Endodermal cell (in vitro differentiated cells): ENCODE results near the gene NEGR1. TPM values are rescaled to one million over a fixed set of nuclear protein-coding genes. Genes with fewer than 3 reads are reported as not detected.

Experiments
- DNase-seq: peaks from one replicate; pipeline ENCODE4 v3.0.0-alpha.2; 2017
- H3K27ac ChIP-seq: 2 replicates; pipeline ENCODE4 v1.5.1; 2013; ENCODE audit warnings: mild to moderate bottlenecking, low read depth, low read length, moderate library complexity
- H3K27me3 ChIP-seq: 2 replicates; pipeline ENCODE4 v1.6.1; 2013; ENCODE audit warnings: mild to moderate bottlenecking, low read length, moderate library complexity; ENCODE audit not compliant: insufficient read depth, control insufficient read depth, poor library complexity, severe bottlenecking
- H3K36me3 ChIP-seq: 2 replicates; pipeline ENCODE4 v1.7.0; 2013; ENCODE audit warnings: mild to moderate bottlenecking, low read length, moderate library complexity; ENCODE audit not compliant: control insufficient read depth, insufficient read depth
- H3K4me1 ChIP-seq: one replicate; pipeline ENCODE4 v1.7.0; 2013; ENCODE audit warnings: low read length; ENCODE audit not compliant: control insufficient read depth, insufficient read depth
- H3K4me3 ChIP-seq: 2 replicates; pipeline ENCODE4 v1.5.1; 2013; ENCODE audit warnings: mild to moderate bottlenecking, low read length, moderate library complexity
- H3K9ac ChIP-seq: 2 replicates; pipeline ENCODE4 v1.6.1; 2013; ENCODE audit warnings: mild to moderate bottlenecking, low read length, moderate library complexity; ENCODE audit not compliant: poor library complexity, severe bottlenecking; ENCODE audit errors: extremely low read depth
- H3K9me3 ChIP-seq: 2 replicates; pipeline ENCODE4 v1.6.1; 2013; ENCODE audit warnings: mild to moderate bottlenecking, low read length, moderate library complexity; ENCODE audit not compliant: control insufficient read depth
- H3K27ac Mint-ChIP-seq: 2 replicates; pipeline ENCODE4 v1.8.0; 2020; ENCODE audit warnings: mixed read lengths
- H3K27me3 Mint-ChIP-seq: 2 replicates; pipeline ENCODE4 v1.8.0; 2021; ENCODE audit warnings: mild to moderate bottlenecking, mixed read lengths; ENCODE audit not compliant: insufficient read depth
- H3K36me3 Mint-ChIP-seq: 2 replicates; pipeline ENCODE4 v1.8.0; 2020; ENCODE audit warnings: low read depth, mixed read lengths
- H3K4me1 Mint-ChIP-seq: 2 replicates; pipeline ENCODE4 v1.8.0; 2020; ENCODE audit warnings: mixed read lengths
- H3K4me3 Mint-ChIP-seq: 2 replicates; pipeline ENCODE4 v1.8.0; 2020; ENCODE audit warnings: mild to moderate bottlenecking, moderate library complexity, mixed read lengths
- H3K9me3 Mint-ChIP-seq: 2 replicates; pipeline ENCODE4 v1.8.0; 2020; ENCODE audit warnings: mild to moderate bottlenecking, mixed read lengths
- WGBS, 2 experiments: methylation state at CpG; one replicate each; pipeline versions ENCODE4 v1.1.5 to v1.1.7; 2013; ENCODE audit warnings: missing lambda C conversion rate in 2 of 2, mixed read lengths in 1 of 2; ENCODE audit not compliant: insufficient coverage in 1 of 2, insufficient read length in 1 of 2; 5-methylcytosine and 5-hydroxymethylcytosine counted together
- total RNA-seq, 2 donors: library from RNA; stranded (reverse); fragmentation: NEBNext Ultra II Directional in 1 of 2; extraction: Animal tissue kit (Norgen Biotek cat#: 25700) in 1 of 2; gene quantifications; 2 replicates in 1 of 2; 3 replicates in 1 of 2; pipeline ENCODE4 v1.2.1, GENCODE V29; 2021
- TF ChIP-seq, protein P1 (sequence below): fragments of 200-600 bp; sonication (generic); conservative IDR thresholded peaks from 2 replicates; pipeline ENCODE4 v1.5.0; 2021; ENCODE audit warnings: antibody characterized with exemption, mild to moderate bottlenecking

The NEGR1 gene
- total RNA-seq, 2 donors from 2014 or later, result 1.5 to 2.1 TPM

DNA sequence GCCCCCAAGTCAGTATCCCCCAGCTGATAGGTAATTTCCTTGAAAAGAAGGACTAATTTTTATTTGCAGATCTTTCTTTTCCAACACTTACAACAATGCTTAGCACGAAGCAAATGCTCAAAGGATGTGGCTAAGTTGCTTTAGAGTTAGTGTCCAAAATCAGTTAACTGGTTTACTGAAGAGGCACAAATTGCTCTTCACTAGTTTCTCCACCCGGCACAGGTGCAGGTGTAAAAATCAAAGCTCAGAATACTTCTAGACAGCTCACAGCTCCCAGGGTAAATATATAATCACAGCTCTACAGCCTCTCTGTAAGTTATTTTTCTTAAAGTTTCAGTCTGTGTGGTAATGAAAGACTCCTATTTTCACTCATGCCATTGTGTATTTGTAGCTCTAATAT lies 361.8 kb downstream of the NEGR1 start:
- Mint-ChIP-seq H3K9me3 (no peaks in the 10 kb centered on the region), H3K27ac (no peak overlapping the region), H3K27me3 (no peaks in the 10 kb centered on the region), H3K4me3 (no peak overlapping the region), H3K36me3 (no peaks in the 10 kb centered on the region), H3K4me1 (peaks cover 13% of the 10 kb centered on the region)
- Histone ChIP-seq H3K4me1 (peaks cover 4% of the 10 kb centered on the region), H3K9ac (no peak overlapping the region), H3K27me3 (no peaks in the 10 kb centered on the region), H3K9me3 (no peaks in the 10 kb centered on the region), H3K27ac (no peak overlapping the region), H3K36me3 (no peaks in the 10 kb centered on the region), H3K4me3 (no peak overlapping the region)
- TF ChIP-seq, protein P1, sequence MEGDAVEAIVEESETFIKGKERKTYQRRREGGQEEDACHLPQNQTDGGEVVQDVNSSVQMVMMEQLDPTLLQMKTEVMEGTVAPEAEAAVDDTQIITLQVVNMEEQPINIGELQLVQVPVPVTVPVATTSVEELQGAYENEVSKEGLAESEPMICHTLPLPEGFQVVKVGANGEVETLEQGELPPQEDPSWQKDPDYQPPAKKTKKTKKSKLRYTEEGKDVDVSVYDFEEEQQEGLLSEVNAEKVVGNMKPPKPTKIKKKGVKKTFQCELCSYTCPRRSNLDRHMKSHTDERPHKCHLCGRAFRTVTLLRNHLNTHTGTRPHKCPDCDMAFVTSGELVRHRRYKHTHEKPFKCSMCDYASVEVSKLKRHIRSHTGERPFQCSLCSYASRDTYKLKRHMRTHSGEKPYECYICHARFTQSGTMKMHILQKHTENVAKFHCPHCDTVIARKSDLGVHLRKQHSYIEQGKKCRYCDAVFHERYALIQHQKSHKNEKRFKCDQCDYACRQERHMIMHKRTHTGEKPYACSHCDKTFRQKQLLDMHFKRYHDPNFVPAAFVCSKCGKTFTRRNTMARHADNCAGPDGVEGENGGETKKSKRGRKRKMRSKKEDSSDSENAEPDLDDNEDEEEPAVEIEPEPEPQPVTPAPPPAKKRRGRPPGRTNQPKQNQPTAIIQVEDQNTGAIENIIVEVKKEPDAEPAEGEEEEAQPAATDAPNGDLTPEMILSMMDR, result no peak
- WGBS, 2 experiments, result 87% methylated on average over 2 of the region's 2 CpGs; no CpG with 5 or more reads in 1 of the 2 experiments
- DNase-seq, result no peak

DNA sequence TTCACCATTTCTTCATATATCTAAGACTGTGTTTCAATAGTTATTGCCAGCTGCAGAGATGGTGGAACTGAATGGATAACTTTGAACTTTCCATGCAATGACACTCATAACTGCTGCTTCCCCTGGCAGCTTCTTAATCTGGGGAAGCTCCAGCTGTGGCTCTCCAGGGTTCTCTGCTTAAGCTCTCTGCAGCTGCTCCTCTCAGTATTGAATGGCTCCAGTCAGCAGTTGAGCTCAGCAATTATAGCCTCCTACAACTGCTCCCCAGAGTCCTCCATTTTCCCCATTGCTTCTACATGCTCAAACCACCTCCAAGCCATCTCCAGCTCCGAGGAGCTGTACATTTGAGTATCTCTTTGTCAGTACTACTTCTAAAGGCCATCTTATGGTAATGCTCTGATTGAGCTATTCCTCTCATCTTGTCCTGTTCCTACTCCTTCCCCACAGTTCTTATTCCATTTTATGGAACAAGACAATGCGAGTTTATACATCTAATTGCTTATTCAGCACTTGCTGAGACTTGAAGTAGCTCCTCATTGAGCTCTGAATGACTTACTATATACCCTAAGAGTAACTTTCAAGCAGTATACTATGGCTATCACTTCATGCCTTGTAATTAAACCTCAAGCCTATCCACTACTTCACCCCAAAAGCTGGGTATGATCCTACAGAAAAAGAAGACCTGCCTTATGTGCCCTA lies 362.4 kb downstream of the NEGR1 start:
- Histone ChIP-seq H3K27me3 (no peaks in the 10 kb centered on the region), H3K9ac (no peak overlapping the region), H3K9me3 (no peaks in the 10 kb centered on the region), H3K27ac (no peak overlapping the region), H3K36me3 (no peaks in the 10 kb centered on the region), H3K4me3 (no peak overlapping the region), H3K4me1 (peaks cover 4% of the 10 kb centered on the region)
- peak; percentile 64 for DNase-seq
- peaks cover 13% of the 10 kb centered on the region for H3K4me1 Mint-ChIP-seq
- no peaks in the 10 kb centered on the region for H3K36me3 Mint-ChIP-seq
- H3K4me3 Mint-ChIP-seq, result no peak overlapping the region
- WGBS, 2 experiments, result 82 to 90% methylated on average over 2 of the region's 2 CpGs
- TF ChIP-seq, protein P1, result no peak
- no peaks in the 10 kb centered on the region for H3K9me3 Mint-ChIP-seq
- no peak overlapping the region for H3K27ac Mint-ChIP-seq
- no peaks in the 10 kb centered on the region for H3K27me3 Mint-ChIP-seq

DNA sequence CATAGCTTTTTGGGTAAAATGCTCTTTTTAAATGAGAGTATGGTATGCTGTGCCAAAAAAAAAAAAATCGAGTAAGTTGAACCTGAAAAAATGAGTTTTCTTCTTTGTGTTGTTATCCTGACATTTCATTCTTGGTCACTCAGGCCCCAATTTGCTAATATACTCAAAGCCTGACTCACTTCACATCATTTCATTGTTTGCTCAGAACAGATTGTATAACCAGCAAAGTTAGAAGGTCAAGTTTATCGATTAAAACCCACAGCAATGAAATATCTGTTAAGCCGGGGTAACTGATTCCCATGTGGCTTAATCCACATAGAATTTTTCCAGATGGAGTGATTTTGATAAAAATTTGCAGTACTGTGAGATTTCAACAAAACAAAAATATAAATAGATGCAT lies 363.7 kb downstream of the NEGR1 start:
- Mint-ChIP-seq H3K27ac (no peak overlapping the region), H3K4me3 (no peak overlapping the region), H3K27me3 (no peaks in the 10 kb centered on the region), H3K36me3 (no peaks in the 10 kb centered on the region), H3K4me1 (peaks cover 18% of the 10 kb centered on the region), H3K9me3 (no peaks in the 10 kb centered on the region)
- Histone ChIP-seq H3K4me3 (no peak overlapping the region), H3K27ac (no peak overlapping the region), H3K9me3 (no peaks in the 10 kb centered on the region), H3K9ac (no peak overlapping the region), H3K27me3 (no peaks in the 10 kb centered on the region), H3K36me3 (no peaks in the 10 kb centered on the region), H3K4me1 (peaks cover 4% of the 10 kb centered on the region)
- 87% methylated on average over 3 of the region's 3 CpGs; no CpG with 5 or more reads in 1 of the 2 experiments for WGBS, 2 experiments
- DNase-seq, result no peak
- TF ChIP-seq, protein P1, result no peak
